ENCODE data around the gene ZC3HAV1.

Gene ZC3HAV1

DNA sequence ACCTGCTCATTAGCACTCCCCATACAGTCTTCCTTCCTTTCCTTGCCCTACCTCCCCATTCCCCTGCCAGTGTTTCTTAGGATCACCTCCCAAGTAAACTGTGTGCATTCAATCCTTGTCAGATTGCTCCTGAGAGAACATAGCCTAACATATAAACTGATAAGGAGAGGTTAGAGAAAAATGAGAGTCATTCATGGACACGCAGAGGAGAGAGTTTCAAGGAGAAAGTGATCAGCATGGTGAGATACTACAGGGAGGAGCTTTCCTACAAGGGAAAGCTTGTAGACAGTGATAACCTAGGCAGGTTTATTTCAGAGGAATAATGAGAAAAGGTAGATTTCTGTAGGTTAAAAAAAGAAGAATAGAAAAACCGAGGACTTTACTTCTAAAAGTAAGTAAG, 70.8 kb downstream of the ZC3HAV1 start:
- no peak overlapping the region for H3K4me3 ChIP-seq (ENCODE audit: control insufficient read depth, low read depth, low read length)
- no peak for DNase-seq (ENCODE audit: low read depth)
- no peak for TF ChIP-seq CTCF (IDR thresholded peaks at IDR 0.05; ENCODE audit: control insufficient read depth, insufficient read depth, low read depth, low read length, missing control alignments)

DNA sequence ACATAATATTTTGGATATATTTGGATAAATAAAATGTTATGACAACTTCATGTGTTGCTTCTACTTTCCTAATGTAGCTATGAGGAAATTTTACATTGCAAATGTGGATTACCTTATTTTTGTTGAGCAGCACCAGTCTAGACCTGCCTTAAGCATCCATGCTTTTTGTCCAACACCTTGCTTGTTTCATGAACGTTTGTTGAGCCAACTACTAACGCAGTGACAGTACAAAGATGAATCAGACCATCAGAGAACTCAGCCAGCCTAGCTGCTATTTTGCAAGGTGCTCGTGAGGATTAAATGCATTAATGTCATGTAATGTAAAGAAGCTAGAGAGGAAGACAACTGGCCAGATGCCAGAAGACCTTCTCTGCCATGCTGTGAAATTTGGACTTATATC, 72.6 kb downstream of the ZC3HAV1 start:
- H3K4me3 ChIP-seq (ENCODE audit: control insufficient read depth, low read depth, low read length) = no peak overlapping the region
- no peak for TF ChIP-seq CTCF (IDR thresholded peaks at IDR 0.05; ENCODE audit: control insufficient read depth, insufficient read depth, low read depth, low read length, missing control alignments)
- no peak for DNase-seq (ENCODE audit: low read depth)

DNA sequence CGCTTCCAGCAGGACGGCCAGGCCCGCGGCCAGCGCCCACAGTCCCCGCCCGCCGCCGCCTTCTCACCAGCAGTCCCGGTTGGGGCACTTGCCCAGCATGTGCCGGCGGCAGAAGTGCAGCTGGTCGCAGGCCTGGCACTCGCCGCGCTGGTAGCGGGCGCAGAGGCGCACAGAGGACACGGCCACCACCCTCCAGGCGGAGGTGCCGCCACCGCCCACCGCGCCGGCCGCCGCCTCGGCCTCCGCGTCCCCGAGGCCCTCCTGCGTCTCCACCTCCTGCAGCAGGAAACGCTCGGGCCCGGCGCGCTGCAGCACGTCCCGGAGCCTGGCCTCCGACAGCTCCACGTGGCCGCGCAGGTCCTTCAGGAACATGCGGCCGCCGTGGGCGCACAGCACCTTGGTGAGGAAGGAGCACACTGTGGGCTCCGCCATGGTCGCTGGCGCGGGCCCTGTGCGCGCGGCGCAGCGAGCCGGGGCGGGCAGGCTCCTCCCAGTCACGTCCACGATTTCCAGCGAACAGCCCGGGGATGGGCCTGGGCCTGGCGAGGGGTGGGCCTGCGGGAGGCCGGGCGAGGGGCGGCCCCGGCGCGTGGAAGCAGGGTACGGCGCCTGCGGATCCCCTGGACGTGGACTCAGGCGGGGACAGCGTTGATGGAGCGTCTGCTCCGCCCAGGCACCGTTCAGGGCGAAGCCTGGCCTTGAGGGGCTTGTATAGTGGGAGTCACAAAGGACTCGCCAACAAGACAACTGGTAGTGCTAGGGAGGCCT, 73.8 kb downstream of the ZC3HAV1 start, which contains the start of gene ZC3HAV1L:
Gene ZC3HAV1L, minus strand, starts transcription at position 457 of the 768 bp plus-strand sequence. Its CDS starts 25 bp downstream, at position 432.
- DNase-seq (ENCODE audit: low read depth) = no peak
- TF ChIP-seq CTCF (IDR thresholded peaks at IDR 0.05; ENCODE audit: control insufficient read depth, insufficient read depth, low read depth, low read length, missing control alignments) = no peak
- H3K4me3 ChIP-seq (ENCODE audit: control insufficient read depth, low read depth, low read length) = peak within 1 kb of the TSS; percentile 78

GRCh38 chr7:139034855-139035585, 74.5 kb downstream of the ZC3HAV1 start:
- TF ChIP-seq CTCF (IDR thresholded peaks at IDR 0.05; ENCODE audit: control insufficient read depth, insufficient read depth, low read depth, low read length, missing control alignments) = no peak
- H3K4me3 ChIP-seq (ENCODE audit: control insufficient read depth, low read depth, low read length) = peak overlapping the region; percentile 78
- no peak for DNase-seq (ENCODE audit: low read depth)

GRCh38 chr7:139034336-139034735, 75.2 kb downstream of the ZC3HAV1 start:
- peak overlapping the region; percentile 78 for H3K4me3 ChIP-seq (ENCODE audit: control insufficient read depth, low read depth, low read length)
- no peak for DNase-seq (ENCODE audit: low read depth)
- no peak for TF ChIP-seq CTCF (IDR thresholded peaks at IDR 0.05; ENCODE audit: control insufficient read depth, insufficient read depth, low read depth, low read length, missing control alignments)

- TF ChIP-seq CTCF (IDR thresholded peaks at IDR 0.05; ENCODE audit: control insufficient read depth, insufficient read depth, low read depth, low read length, missing control alignments) = no peak
These were observed 76.0 kb downstream of the ZC3HAV1 start for GRCh38 chr7:139033346-139034114.

More at GRCh38 chr7:139033346-139034114, 76.0 kb downstream of the ZC3HAV1 start:
- no peak for DNase-seq (ENCODE audit: low read depth)
- no peak overlapping the region for H3K4me3 ChIP-seq (ENCODE audit: control insufficient read depth, low read depth, low read length)

Measured in AG09309 (cell line).